CD4-positive, alpha-beta T cell treated with Interleukin-6 at 100 ng/mL for 8 hours (primary cell): Measurements from ENCODE around the gene PACC1.
A peak's percentile ranks its signal among the peaks of the same experiment; 100 is the strongest.

Source experiments
- DNase-seq: peaks from one replicate; pipeline ENCODE4 v3.0.0-alpha.2; 2020; ENCODE audit warnings: mixed read lengths, low spot score

PACC1 gene

GRCh38 chr1:212414328-212415106 is at the start of gene PACC1:
Gene PACC1 (minus strand): TSS chr1:212414886. CDS start chr1:212414757, 129 bp downstream.
- peak; percentile 89 for DNase-seq

- DNase-seq: no peak
These were observed 49.0 kb upstream of the PACC1 start for GRCh38 chr1:212463565-212464285.

- no peak for DNase-seq
These were observed 47.4 kb upstream of the PACC1 start for GRCh38 chr1:212461916-212462660.

- DNase-seq: no peak
These were observed 45.7 kb upstream of the PACC1 start for GRCh38 chr1:212460376-212460775.

GRCh38 chr1:212459656-212460055 is 45.0 kb upstream of the PACC1 start:
- no peak for DNase-seq

- DNase-seq: no peak
These were observed 44.1 kb upstream of the PACC1 start for GRCh38 chr1:212458817-212459216.

GRCh38 chr1:212457740-212458338 is 43.2 kb upstream of the PACC1 start:
- peak; percentile 30 for DNase-seq

GRCh38 chr1:212455803-212456528 is 41.3 kb upstream of the PACC1 start:
- DNase-seq: peak; percentile 81

GRCh38 chr1:212455401-212455800 is 40.7 kb upstream of the PACC1 start:
- no peak for DNase-seq

GRCh38 chr1:212454741-212455140 is 40.1 kb upstream of the PACC1 start:
- DNase-seq: no peak

GRCh38 chr1:212453156-212453857 is 38.6 kb upstream of the PACC1 start:
- no peak for DNase-seq

- DNase-seq: no peak
These were observed 37.9 kb upstream of the PACC1 start for GRCh38 chr1:212452323-212453155.

GRCh38 chr1:212451416-212452322 is 37.0 kb upstream of the PACC1 start:
- DNase-seq: no peak

- no peak for DNase-seq
These were observed 35.7 kb upstream of the PACC1 start for GRCh38 chr1:212450331-212450881.

- DNase-seq: no peak
These were observed 32.8 kb upstream of the PACC1 start for GRCh38 chr1:212447478-212447877.

- DNase-seq: no peak
These were observed 31.6 kb upstream of the PACC1 start for GRCh38 chr1:212446333-212446732.

GRCh38 chr1:212442408-212442807 is 27.7 kb upstream of the PACC1 start:
- no peak for DNase-seq

- DNase-seq: no peak
These were observed 25.7 kb upstream of the PACC1 start for GRCh38 chr1:212440419-212440818.

GRCh38 chr1:212438831-212439237 is 24.1 kb upstream of the PACC1 start:
- no peak for DNase-seq
